Measurements from ENCODE around the gene EPG5.

Gene EPG5, protein sequence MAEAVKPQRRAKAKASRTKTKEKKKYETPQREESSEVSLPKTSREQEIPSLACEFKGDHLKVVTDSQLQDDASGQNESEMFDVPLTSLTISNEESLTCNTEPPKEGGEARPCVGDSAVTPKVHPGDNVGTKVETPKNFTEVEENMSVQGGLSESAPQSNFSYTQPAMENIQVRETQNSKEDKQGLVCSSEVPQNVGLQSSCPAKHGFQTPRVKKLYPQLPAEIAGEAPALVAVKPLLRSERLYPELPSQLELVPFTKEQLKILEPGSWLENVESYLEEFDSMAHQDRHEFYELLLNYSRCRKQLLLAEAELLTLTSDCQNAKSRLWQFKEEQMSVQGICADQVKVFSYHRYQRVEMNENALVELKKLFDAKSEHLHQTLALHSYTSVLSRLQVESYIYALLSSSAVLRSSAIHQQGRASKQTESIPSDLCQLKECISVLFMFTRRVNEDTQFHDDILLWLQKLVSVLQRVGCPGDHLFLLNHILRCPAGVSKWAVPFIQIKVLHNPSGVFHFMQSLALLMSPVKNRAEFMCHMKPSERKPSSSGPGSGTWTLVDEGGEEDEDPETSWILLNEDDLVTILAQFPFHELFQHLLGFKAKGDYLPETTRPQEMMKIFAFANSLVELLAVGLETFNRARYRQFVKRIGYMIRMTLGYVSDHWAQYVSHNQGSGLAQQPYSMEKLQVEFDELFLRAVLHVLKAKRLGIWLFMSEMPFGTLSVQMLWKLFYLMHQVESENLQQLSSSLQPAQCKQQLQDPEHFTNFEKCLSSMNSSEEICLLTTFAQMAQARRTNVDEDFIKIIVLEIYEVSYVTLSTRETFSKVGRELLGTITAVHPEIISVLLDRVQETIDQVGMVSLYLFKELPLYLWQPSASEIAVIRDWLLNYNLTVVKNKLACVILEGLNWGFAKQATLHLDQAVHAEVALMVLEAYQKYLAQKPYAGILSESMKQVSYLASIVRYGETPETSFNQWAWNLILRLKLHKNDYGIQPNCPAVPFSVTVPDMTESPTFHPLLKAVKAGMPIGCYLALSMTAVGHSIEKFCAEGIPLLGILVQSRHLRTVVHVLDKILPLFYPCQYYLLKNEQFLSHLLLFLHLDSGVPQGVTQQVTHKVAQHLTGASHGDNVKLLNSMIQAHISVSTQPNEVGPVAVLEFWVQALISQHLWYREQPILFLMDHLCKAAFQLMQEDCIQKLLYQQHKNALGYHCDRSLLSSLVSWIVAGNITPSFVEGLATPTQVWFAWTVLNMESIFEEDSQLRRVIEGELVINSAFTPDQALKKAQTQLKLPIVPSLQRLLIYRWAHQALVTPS (N-terminal part only)

DNA sequence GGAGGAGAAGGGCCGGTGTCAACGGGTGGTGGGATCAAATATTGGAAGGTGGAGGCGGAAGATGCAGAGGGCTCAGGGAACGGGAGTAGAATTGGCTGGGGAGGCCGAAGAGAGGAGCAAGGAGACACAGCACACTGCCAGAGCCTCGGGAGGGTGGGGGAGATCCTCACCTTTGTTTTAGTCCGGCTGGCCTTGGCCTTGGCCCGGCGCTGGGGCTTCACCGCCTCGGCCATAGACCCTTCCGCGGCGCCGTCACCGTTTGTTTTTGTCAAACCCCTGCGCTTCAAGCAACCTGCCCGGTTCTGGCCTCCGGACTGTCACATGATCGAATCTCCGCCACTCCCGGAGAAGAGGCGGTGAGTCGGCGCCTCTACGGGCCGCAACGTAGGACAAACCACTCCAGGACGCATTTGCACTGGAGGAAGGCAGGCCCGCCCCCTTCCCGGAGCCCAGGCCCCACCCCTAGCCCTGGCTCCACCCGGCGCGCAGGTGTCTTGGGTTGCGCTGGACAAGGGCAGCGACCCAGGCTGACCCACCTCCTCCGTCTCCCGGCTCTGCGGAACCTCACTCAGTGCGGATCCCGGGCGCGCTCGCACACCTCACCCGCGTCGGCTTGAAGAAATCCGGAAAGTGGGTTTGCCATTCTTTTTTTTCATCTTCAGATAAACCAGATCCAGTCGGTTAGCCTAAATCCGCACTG is at the start of gene EPG5:
EPG5 (minus strand) TSS at position 323 of the 700 bp plus-strand sequence; CDS start at position 233, 90 bp downstream.
- peak within 1 kb of the TSS; percentile 97 for H3K4me2 ChIP-seq (ENCODE audit: low read depth, low read length, poor library complexity, severe bottlenecking)
- H2AFZ ChIP-seq (ENCODE audit: low read depth, low read length, severe bottlenecking), result peak within 1 kb of the TSS; percentile 75
- H3K4me3 ChIP-seq (ENCODE audit: insufficient read depth, low read length, poor library complexity, severe bottlenecking), result peak within 1 kb of the TSS; percentile 99
- H4K20me1 ChIP-seq (ENCODE audit: low read depth, low read length), result no peaks in the 10 kb centered on the region
- no peaks in the 10 kb centered on the region for H3K9me2 ChIP-seq (replicated peaks; ENCODE audit: insufficient read depth, low read length)
- H3K9me3 ChIP-seq (ENCODE audit: insufficient read depth, low read length), result no peaks in the 10 kb centered on the region
- peak within 1 kb of the TSS; percentile 14; the same call in 1 of the 2 replicates for H3K27ac ChIP-seq (ENCODE audit: low read depth, low read length)
- TF ChIP-seq EZH2phosphoT487 (conservative IDR thresholded peaks at IDR 0.05; ENCODE audit: low read length), result no peak
- TF ChIP-seq, protein P1, sequence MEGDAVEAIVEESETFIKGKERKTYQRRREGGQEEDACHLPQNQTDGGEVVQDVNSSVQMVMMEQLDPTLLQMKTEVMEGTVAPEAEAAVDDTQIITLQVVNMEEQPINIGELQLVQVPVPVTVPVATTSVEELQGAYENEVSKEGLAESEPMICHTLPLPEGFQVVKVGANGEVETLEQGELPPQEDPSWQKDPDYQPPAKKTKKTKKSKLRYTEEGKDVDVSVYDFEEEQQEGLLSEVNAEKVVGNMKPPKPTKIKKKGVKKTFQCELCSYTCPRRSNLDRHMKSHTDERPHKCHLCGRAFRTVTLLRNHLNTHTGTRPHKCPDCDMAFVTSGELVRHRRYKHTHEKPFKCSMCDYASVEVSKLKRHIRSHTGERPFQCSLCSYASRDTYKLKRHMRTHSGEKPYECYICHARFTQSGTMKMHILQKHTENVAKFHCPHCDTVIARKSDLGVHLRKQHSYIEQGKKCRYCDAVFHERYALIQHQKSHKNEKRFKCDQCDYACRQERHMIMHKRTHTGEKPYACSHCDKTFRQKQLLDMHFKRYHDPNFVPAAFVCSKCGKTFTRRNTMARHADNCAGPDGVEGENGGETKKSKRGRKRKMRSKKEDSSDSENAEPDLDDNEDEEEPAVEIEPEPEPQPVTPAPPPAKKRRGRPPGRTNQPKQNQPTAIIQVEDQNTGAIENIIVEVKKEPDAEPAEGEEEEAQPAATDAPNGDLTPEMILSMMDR (IDR thresholded peaks at IDR 0.05; ENCODE audit: insufficient read depth, low read length, poor library complexity, severe bottlenecking), result no peak
- H3K79me2 ChIP-seq (ENCODE audit: insufficient read depth, low read length), result peaks cover 26% of the 10 kb centered on the region
- H3F3A ChIP-seq (ENCODE audit: insufficient read depth), result 0 out of 2 replicates have a peak, but pooled peaks cover 4% of the 10 kb centered on the region
- no peaks in the 10 kb centered on the region for H3K36me3 ChIP-seq (ENCODE audit: low read length)
- peak within 1 kb of the TSS; percentile 87 for H3K9ac ChIP-seq (ENCODE audit: low read length)
- H3K27me3 ChIP-seq (ENCODE audit: low read length), result no peaks in the 10 kb centered on the region

DNA sequence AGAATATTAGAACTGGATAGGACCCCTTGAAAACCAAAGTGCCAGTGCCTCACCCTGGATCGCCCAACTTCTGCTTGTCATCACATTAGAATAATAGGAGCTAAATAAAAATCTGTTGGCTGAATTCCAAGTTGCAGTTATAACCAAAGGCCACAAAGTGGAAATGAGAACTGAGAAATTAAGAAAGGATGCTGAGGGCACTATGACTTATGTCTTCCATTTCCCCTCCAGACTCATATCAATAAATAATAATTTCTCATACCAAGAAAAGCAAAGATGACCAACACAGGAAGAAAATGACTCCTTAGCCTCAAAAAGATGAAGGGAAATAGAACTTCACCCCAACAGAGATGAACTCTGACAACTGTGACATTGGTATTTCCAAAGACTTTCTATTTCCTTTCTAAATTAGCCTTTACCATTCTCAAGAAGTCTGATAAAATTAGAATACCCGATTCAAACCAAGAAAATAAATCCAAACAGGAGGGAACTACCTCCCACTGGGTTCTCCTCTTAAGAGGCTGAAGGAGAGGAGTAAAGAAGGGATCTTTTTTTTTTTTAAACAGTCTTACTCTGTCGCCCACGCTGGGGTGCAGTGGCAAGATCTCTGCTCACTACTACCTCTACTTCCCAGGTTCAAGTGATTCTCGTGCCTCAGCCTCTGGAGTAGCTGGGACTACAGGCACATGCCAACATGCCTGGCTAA is 46.5 kb upstream of the EPG5 start:
- H3K79me2 ChIP-seq (ENCODE audit: insufficient read depth, low read length), result no peaks in the 10 kb centered on the region
- no peak overlapping the region for H3K4me2 ChIP-seq (ENCODE audit: low read depth, low read length, poor library complexity, severe bottlenecking)
- TF ChIP-seq EZH2phosphoT487 (conservative IDR thresholded peaks at IDR 0.05; ENCODE audit: low read length), result no peak
- TF ChIP-seq, protein P1 (IDR thresholded peaks at IDR 0.05; ENCODE audit: insufficient read depth, low read length, poor library complexity, severe bottlenecking), result no peak
- no peak overlapping the region for H2AFZ ChIP-seq (ENCODE audit: low read depth, low read length, severe bottlenecking)
- H3K36me3 ChIP-seq (ENCODE audit: low read length), result no peaks in the 10 kb centered on the region
- H3F3A ChIP-seq (ENCODE audit: insufficient read depth), result no peaks in the 10 kb centered on the region
- no peaks in the 10 kb centered on the region for H3K27me3 ChIP-seq (ENCODE audit: low read length)
- H3K9me2 ChIP-seq (replicated peaks; ENCODE audit: insufficient read depth, low read length), result no peaks in the 10 kb centered on the region
- no peak overlapping the region for H3K27ac ChIP-seq (ENCODE audit: low read depth, low read length)
- no peaks in the 10 kb centered on the region for H3K9me3 ChIP-seq (ENCODE audit: insufficient read depth, low read length)
- no peaks in the 10 kb centered on the region for H4K20me1 ChIP-seq (ENCODE audit: low read depth, low read length)
- H3K9ac ChIP-seq (ENCODE audit: low read length), result no peak overlapping the region
- H3K4me3 ChIP-seq (ENCODE audit: insufficient read depth, low read length, poor library complexity, severe bottlenecking), result no peak overlapping the region
